ENCODE results near the gene A3GALT2.

The A3GALT2 gene

DNA sequence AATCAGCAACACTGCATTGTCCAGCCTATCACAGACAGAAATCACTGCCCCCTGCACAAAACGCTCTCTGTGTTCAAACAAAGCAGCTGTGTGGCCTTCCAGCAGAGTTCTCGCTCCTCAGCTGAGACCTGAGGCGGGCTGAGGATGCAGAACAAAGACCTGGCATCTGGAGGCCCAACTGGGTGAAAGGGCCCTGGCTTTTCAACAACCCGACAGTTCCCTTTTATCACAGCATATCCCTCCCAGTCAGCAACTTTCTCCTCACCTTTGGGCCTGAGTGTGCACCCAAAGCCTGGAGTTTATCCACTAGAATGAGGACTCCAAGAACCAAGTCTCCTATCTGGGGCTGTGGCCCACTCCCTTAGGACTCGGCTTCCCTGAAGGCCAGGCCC is 42.6 kb upstream of the A3GALT2 start:
- no peak for TF ChIP-seq POLR2A (IDR thresholded peaks at IDR 0.05; ENCODE audit: low read depth, low read length)
- no peak for TF ChIP-seq POLR2AphosphoS5 (IDR thresholded peaks at IDR 0.05; ENCODE audit: low read depth, low read length)
- TF ChIP-seq POU2F2 (IDR thresholded peaks at IDR 0.05; ENCODE audit: low read depth, low read length) = no peak
- TF ChIP-seq SPI1 (IDR thresholded peaks at IDR 0.05; ENCODE audit: low read depth, low read length) = no peak
- TF ChIP-seq PAX5 (IDR thresholded peaks at IDR 0.05; ENCODE audit: insufficient read depth, low read length, severe bottlenecking) = no peak
- no peak for TF ChIP-seq TAF1 (IDR thresholded peaks at IDR 0.05; ENCODE audit: low read depth, low read length)
- FAIRE-seq (no peak), DNase-seq (ENCODE audit: insufficient read length, low spot score) (no peak)

DNA sequence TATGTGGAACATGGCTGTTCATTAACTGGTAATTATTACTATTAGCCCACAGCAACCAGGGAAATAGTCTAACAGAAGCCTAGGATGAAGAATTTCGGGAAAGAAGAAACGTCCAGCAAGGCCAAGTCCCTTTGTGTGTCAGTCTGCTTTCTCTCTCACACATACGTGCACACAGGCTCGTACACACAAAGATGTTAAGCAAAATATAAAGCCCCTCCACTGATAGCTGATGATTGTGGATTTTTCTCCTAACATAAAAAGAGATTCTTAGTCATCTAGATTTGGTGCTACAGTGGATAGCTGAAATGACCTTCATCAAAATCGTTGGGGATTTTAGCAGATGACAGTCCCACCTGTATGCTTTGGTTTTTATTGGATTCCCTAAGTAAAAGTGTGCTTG is 42.1 kb upstream of the A3GALT2 start:
- DNase-seq (ENCODE audit: insufficient read length, low spot score) (no peak), FAIRE-seq (no peak)
- TF ChIP-seq POLR2AphosphoS5 (IDR thresholded peaks at IDR 0.05; ENCODE audit: low read depth, low read length) (no peak), POU2F2 (IDR thresholded peaks at IDR 0.05; ENCODE audit: low read depth, low read length) (no peak), PAX5 (IDR thresholded peaks at IDR 0.05; ENCODE audit: insufficient read depth, low read length, severe bottlenecking) (no peak), TAF1 (IDR thresholded peaks at IDR 0.05; ENCODE audit: low read depth, low read length) (no peak), POLR2A (IDR thresholded peaks at IDR 0.05; ENCODE audit: low read depth, low read length) (no peak), SPI1 (IDR thresholded peaks at IDR 0.05; ENCODE audit: low read depth, low read length) (no peak)

GRCh38 chr1:33361532-33362235 is 40.8 kb upstream of the A3GALT2 start:
- no peak for DNase-seq (ENCODE audit: insufficient read length, low spot score)
- FAIRE-seq = peak; percentile 61
- TF ChIP-seq POU2F2 (IDR thresholded peaks at IDR 0.05; ENCODE audit: low read depth, low read length) (no peak), TAF1 (IDR thresholded peaks at IDR 0.05; ENCODE audit: low read depth, low read length) (no peak), POLR2A (IDR thresholded peaks at IDR 0.05; ENCODE audit: low read depth, low read length) (no peak), POLR2AphosphoS5 (IDR thresholded peaks at IDR 0.05; ENCODE audit: low read depth, low read length) (no peak), PAX5 (IDR thresholded peaks at IDR 0.05; ENCODE audit: insufficient read depth, low read length, severe bottlenecking) (no peak), SPI1 (IDR thresholded peaks at IDR 0.05; ENCODE audit: low read depth, low read length) (no peak)

DNA sequence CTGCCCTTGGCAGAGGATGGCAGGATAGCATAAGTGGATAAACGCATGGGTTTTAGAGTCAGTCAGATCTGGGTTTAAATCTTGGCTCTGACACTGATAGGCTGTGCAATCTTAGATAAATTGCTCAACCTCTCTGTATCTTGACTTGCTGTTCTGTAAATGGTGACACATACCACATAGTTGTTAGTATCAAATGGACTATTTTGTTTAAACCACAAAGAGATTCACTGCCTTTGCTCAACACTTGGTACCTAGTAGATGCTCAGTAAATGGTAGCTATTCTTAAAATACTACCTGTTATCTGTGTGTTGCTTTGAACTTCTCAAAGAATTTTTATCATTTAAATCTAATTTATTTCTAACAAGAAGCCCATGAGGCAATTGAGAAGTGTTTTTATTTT is 39.5 kb upstream of the A3GALT2 start:
- TF ChIP-seq POLR2AphosphoS5 (IDR thresholded peaks at IDR 0.05; ENCODE audit: low read depth, low read length) (no peak), POLR2A (IDR thresholded peaks at IDR 0.05; ENCODE audit: low read depth, low read length) (no peak), SPI1 (IDR thresholded peaks at IDR 0.05; ENCODE audit: low read depth, low read length) (no peak), TAF1 (IDR thresholded peaks at IDR 0.05; ENCODE audit: low read depth, low read length) (no peak)
- FAIRE-seq = no peak
- no peak for DNase-seq (ENCODE audit: insufficient read length, low spot score)

- TF ChIP-seq TAF1 (IDR thresholded peaks at IDR 0.05; ENCODE audit: low read depth, low read length) (no peak), SPI1 (IDR thresholded peaks at IDR 0.05; ENCODE audit: low read depth, low read length) (no peak), POLR2AphosphoS5 (IDR thresholded peaks at IDR 0.05; ENCODE audit: low read depth, low read length) (no peak), PAX5 (IDR thresholded peaks at IDR 0.05; ENCODE audit: insufficient read depth, low read length, severe bottlenecking) (no peak), POU2F2 (IDR thresholded peaks at IDR 0.05; ENCODE audit: low read depth, low read length) (no peak), POLR2A (IDR thresholded peaks at IDR 0.05; ENCODE audit: low read depth, low read length) (no peak)
- DNase-seq (ENCODE audit: insufficient read length, low spot score) = no peak
- no peak for FAIRE-seq
These were observed 39.0 kb upstream of the A3GALT2 start for GRCh38 chr1:33359931-33360330.

DNA sequence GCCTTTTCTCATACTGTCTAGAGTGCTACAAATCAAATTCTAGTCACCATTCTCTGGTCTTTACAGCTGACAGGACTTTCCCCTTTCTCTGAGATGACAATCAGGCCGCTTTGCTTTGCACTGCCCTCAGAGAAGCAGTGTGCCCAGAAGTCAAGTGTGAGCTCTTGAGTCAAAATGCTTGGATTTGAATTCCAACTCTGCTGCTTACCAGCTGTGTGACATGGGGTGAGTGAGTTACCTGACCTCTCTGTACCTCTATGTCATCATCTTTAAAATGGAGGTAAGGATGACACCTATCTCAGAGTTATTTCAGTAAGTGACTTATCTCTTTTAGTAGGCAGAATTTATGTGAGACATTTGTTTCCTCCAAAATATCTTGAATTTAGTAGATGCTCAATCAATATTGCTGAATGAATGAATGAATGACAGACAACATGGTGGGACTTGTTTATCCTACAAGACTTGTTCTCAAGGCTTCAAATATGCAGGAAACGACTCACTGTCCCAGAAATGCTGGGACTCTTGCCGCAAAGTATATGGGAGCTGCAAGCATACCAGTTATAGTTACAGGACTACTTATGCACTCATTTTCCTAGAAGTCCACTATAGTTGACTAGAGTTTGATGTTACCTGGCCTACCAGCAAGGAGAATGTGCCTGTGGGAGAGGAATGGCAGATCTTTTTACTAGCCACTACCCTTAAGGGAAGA is 38.1 kb upstream of the A3GALT2 start:
- no peak for DNase-seq (ENCODE audit: insufficient read length, low spot score)
- TF ChIP-seq TAF1 (IDR thresholded peaks at IDR 0.05; ENCODE audit: low read depth, low read length) (no peak), POU2F2 (IDR thresholded peaks at IDR 0.05; ENCODE audit: low read depth, low read length) (no peak), SPI1 (IDR thresholded peaks at IDR 0.05; ENCODE audit: low read depth, low read length) (no peak), POLR2AphosphoS5 (IDR thresholded peaks at IDR 0.05; ENCODE audit: low read depth, low read length) (no peak), POLR2A (IDR thresholded peaks at IDR 0.05; ENCODE audit: low read depth, low read length) (no peak), PAX5 (IDR thresholded peaks at IDR 0.05; ENCODE audit: insufficient read depth, low read length, severe bottlenecking) (no peak)
- FAIRE-seq = no peak

GRCh38 chr1:33358114-33358794 is 37.4 kb upstream of the A3GALT2 start:
- TF ChIP-seq POLR2AphosphoS5 (IDR thresholded peaks at IDR 0.05; ENCODE audit: low read depth, low read length) = no peak
- no peak for TF ChIP-seq POU2F2 (IDR thresholded peaks at IDR 0.05; ENCODE audit: low read depth, low read length)
- no peak for TF ChIP-seq POLR2A (IDR thresholded peaks at IDR 0.05; ENCODE audit: low read depth, low read length)
- no peak for TF ChIP-seq PAX5 (IDR thresholded peaks at IDR 0.05; ENCODE audit: insufficient read depth, low read length, severe bottlenecking)
- no peak for TF ChIP-seq SPI1 (IDR thresholded peaks at IDR 0.05; ENCODE audit: low read depth, low read length)
- no peak for TF ChIP-seq TAF1 (IDR thresholded peaks at IDR 0.05; ENCODE audit: low read depth, low read length)
- DNase-seq (ENCODE audit: insufficient read length, low spot score) = no peak
- FAIRE-seq = no peak

GRCh38 chr1:33357099-33357498 is 36.2 kb upstream of the A3GALT2 start:
- FAIRE-seq (no peak), DNase-seq (ENCODE audit: insufficient read length, low spot score) (no peak)
- no peak for TF ChIP-seq PAX5 (IDR thresholded peaks at IDR 0.05; ENCODE audit: insufficient read depth, low read length, severe bottlenecking)
- no peak for TF ChIP-seq SPI1 (IDR thresholded peaks at IDR 0.05; ENCODE audit: low read depth, low read length)
- TF ChIP-seq POLR2AphosphoS5 (IDR thresholded peaks at IDR 0.05; ENCODE audit: low read depth, low read length) = no peak
- no peak for TF ChIP-seq TAF1 (IDR thresholded peaks at IDR 0.05; ENCODE audit: low read depth, low read length)
- TF ChIP-seq POLR2A (IDR thresholded peaks at IDR 0.05; ENCODE audit: low read depth, low read length) = no peak
- TF ChIP-seq POU2F2 (IDR thresholded peaks at IDR 0.05; ENCODE audit: low read depth, low read length) = no peak

- FAIRE-seq = no peak
- no peak for DNase-seq (ENCODE audit: insufficient read length, low spot score)
These were observed 33.9 kb upstream of the A3GALT2 start for GRCh38 chr1:33354707-33355316.

More at GRCh38 chr1:33354707-33355316, 33.9 kb upstream of the A3GALT2 start:
- TF ChIP-seq POLR2A (IDR thresholded peaks at IDR 0.05; ENCODE audit: low read depth, low read length) (no peak), SPI1 (IDR thresholded peaks at IDR 0.05; ENCODE audit: low read depth, low read length) (no peak), POLR2AphosphoS5 (IDR thresholded peaks at IDR 0.05; ENCODE audit: low read depth, low read length) (no peak), POU2F2 (IDR thresholded peaks at IDR 0.05; ENCODE audit: low read depth, low read length) (no peak), TAF1 (IDR thresholded peaks at IDR 0.05; ENCODE audit: low read depth, low read length) (no peak), PAX5 (IDR thresholded peaks at IDR 0.05; ENCODE audit: insufficient read depth, low read length, severe bottlenecking) (no peak)

All from GM12891 (cell line).